Activated CD4-positive, alpha-beta T cell treated with anti-CD3 and anti-CD28 coated beads for 4 hours (primary cell): ENCODE measurements around the gene NAALADL2.

Experiments used
- DNase-seq, 2 donors: peaks; one replicate each; pipeline ENCODE4 v3.0.0-alpha.2; 2020

The NAALADL2 gene

GRCh38 chr3:175001091-175001490 is 142.0 kb downstream of the NAALADL2 start:
- no peak for DNase-seq

GRCh38 chr3:175002732-175003143 is 143.6 kb downstream of the NAALADL2 start:
- no peak for DNase-seq

- DNase-seq: no peak
These were observed 144.5 kb downstream of the NAALADL2 start for GRCh38 chr3:175003590-175003989.

GRCh38 chr3:175005193-175005592 is 146.1 kb downstream of the NAALADL2 start:
- DNase-seq: no peak

- DNase-seq: no peak
These were observed 146.7 kb downstream of the NAALADL2 start for GRCh38 chr3:175005881-175006280.

GRCh38 chr3:175007306-175007705 is 148.2 kb downstream of the NAALADL2 start:
- DNase-seq: no peak

GRCh38 chr3:175009295-175009694 is 150.2 kb downstream of the NAALADL2 start:
- no peak for DNase-seq

- DNase-seq: no peak
These were observed 156.0 kb downstream of the NAALADL2 start for GRCh38 chr3:175015056-175015635.

GRCh38 chr3:175018946-175019727 is 160.0 kb downstream of the NAALADL2 start:
- DNase-seq: no peak

GRCh38 chr3:175020101-175020500 is 161.0 kb downstream of the NAALADL2 start:
- DNase-seq: no peak

GRCh38 chr3:175029828-175030227 is 170.7 kb downstream of the NAALADL2 start:
- no peak for DNase-seq

GRCh38 chr3:175039875-175040274 is 180.7 kb downstream of the NAALADL2 start:
- no peak for DNase-seq

GRCh38 chr3:175041369-175041768 is 182.2 kb downstream of the NAALADL2 start:
- DNase-seq: no peak

GRCh38 chr3:175046601-175047000 is 187.5 kb downstream of the NAALADL2 start:
- no peak for DNase-seq

- DNase-seq: no peak
These were observed 188.7 kb downstream of the NAALADL2 start for GRCh38 chr3:175047786-175048185.

- DNase-seq: no peak
These were observed 198.3 kb downstream of the NAALADL2 start for GRCh38 chr3:175057401-175057800.

- DNase-seq: no peak
These were observed 200.7 kb downstream of the NAALADL2 start for GRCh38 chr3:175059788-175060187.

GRCh38 chr3:175065497-175065896 is 206.4 kb downstream of the NAALADL2 start:
- no peak for DNase-seq

GRCh38 chr3:175066617-175067415 is 207.7 kb downstream of the NAALADL2 start:
- DNase-seq: no peak

- DNase-seq: no peak
These were observed 209.5 kb downstream of the NAALADL2 start for GRCh38 chr3:175068587-175068986.

- no peak for DNase-seq
These were observed 211.8 kb downstream of the NAALADL2 start for GRCh38 chr3:175070946-175071345.

- DNase-seq: no peak
These were observed 214.2 kb downstream of the NAALADL2 start for GRCh38 chr3:175073219-175073905.

GRCh38 chr3:175075269-175075668 is 216.1 kb downstream of the NAALADL2 start:
- DNase-seq: no peak
